DMS53 treated with DMSO at 0.1 percent for 48 hours (cell line): ENCODE measurements around the gene EYA2.

Experiments used
- DNase-seq: peaks from one replicate; lab custom pipeline; 2025; ENCODE audit not compliant: unreplicated experiment; lab: John Stamatoyannopoulos, UW

Gene EYA2

DNA sequence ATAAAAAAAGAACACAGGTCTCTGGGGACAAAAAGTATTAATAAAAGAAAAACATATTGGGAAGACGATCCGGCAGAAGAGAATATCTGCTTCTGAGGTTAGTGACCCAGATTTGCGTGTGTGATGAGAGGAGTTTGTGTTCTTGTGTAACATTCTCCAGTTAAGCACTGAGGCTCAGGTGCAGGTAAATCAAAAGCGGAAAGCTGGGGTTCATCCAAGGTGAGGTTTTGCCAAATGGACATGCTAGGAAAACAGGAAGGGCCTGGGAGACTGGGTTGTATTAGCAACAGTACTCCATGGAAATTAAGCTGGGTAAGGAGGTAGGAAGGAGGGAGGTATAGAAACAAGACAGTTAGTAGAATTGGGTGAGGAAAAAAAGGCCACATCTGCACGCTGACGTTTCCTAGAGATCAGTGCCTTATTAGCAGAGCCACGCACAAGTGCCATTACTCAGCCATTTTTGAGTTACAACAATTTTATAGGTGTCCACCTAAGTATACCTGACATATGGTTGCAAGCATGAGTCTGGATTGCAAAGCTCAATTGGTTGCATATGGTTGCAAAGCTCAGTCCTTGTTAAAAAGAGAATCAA is 322.3 kb downstream of the EYA2 start:
- DNase-seq, result no peak

DNA sequence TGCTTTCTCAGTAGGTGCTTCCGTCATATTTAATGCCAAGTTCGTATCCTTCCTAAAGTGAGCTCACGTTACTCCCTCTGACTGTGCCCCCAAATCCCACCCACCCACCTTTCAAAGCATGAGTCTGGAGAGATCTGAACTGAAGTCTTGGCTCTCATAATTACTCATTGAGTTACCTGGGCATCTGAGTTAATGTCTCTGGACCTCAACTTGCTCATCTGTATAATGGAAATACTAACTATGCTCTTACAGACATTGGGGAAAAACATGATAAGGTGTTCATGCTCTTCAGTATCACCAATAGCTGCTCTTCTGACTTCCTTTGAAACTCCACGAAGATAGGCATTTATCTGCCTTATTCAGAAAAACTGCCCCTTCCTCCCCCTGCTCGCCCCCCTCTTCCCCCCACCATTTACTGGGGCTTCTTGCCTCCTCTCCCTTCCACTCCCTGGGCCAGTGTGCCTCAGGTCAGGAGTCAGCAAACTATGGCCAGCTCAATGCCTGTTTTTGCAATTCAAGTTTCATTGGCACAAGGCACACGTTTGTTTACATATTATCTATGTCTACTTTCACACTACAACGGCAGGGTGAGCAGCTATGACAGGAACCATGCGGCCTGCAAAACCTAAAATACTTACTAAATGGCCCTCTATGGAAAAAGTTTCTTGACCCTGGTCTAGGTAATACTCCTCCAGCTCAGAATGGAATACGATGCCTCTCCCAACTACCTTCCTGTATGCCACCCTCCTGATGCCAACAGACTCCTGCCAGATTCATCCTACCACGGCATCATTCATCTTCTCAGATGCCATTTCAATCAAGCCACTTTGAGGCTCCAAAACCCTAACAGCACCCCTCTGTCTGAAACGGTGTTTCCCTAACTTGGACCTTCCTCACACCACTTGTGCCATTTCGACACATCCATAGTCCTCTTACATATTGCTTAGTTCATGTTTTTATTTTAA is 323.1 kb downstream of the EYA2 start:
- no peak for DNase-seq

DNA sequence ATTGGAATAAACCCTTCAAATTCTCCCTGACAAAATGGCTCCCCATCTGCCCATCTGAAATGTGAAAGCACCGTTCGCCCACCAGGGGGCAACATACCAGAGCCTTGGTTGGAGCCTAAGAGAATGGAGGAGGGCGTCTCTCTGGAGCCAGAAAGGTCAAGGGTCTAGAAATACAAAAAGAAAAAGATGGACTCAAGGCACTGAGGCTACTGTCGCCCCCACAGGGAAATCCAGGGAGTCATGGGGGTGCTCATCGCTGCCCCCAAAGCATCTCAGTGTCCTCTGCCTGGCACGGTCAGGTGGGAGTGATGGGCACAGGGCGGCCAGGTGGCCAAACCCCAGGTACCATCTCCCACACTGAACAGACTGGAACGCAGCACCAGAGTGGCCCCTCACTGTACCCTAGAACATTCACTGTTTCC is 325.5 kb downstream of the EYA2 start:
- DNase-seq, result peak; percentile 22

DNA sequence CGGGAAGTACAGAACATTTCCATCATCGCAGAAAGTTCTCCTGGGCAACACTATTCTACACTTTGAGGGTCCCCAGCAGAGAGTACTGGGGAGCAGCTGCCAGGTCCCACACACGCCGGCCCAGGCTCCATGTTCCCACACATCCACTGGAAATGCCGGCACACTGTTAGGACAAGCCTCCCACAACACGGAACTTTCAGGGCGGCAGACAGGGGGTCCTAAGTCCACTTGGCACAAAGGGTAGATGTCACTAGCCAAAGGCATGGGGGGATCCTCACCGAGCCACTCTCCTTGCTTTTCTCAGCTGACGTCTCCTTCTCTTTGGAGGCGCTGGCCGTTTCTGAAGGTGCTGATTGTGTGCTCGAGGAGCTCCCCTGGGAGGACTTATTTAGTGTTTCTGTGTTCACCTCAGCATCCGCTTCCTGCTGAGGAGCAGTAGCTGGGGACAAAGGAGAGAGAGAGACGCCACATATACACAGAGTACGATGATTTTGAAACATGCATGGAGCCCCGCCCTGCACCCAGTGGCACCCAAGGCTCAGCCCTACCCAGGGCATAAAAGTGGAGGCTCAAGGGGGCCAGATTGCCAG is 326.5 kb downstream of the EYA2 start:
- DNase-seq, result no peak

DNA sequence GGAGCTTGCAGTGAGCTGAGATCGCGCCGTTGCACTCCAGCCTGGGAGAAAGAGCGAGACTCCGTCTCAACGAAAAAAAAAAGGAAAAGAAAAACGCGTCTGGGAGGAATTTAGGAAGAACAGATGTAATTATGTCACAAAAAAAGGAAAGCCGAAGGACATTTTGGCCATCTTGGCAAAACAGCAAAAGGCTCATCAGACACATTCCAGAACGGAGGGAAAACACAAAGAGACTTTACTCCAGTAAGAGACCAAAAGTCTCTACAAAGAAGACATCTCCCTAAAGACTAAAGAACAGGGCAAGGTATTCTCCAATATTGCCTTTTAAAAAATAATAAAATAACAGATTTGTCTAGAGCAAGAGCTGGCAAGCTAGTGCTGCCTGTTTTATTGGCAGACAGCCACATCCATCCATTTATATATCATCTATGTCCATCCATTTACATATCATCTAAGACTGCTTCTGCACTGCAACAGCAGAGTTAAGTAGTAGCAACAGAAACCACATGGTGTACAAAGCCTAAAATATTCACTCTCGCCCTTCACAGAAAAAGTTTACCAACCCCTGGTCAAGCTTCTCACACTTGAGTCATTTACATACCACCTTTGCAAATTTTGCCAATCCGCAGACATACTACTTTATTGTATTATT is 328.0 kb downstream of the EYA2 start:
- no peak for DNase-seq

DNA sequence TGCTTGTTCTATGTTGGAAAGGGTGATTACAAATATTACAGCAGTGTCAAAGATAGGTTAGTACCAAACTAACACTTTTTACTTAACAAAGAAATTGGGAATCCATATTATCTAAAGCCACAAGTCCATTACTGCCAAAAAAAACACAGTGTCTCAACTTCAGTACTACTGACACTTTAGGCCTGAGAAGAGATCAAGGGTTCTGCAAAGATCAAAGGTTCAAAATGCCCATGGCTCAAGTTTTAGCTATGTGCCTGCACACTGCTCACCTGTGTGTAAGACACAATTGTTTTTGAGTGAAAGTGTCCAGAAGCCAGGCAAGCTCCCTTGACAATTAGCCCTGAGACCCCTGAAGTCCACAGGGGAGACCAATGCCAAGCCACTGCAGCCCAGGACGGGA is 329.3 kb downstream of the EYA2 start:
- no peak for DNase-seq

DNA sequence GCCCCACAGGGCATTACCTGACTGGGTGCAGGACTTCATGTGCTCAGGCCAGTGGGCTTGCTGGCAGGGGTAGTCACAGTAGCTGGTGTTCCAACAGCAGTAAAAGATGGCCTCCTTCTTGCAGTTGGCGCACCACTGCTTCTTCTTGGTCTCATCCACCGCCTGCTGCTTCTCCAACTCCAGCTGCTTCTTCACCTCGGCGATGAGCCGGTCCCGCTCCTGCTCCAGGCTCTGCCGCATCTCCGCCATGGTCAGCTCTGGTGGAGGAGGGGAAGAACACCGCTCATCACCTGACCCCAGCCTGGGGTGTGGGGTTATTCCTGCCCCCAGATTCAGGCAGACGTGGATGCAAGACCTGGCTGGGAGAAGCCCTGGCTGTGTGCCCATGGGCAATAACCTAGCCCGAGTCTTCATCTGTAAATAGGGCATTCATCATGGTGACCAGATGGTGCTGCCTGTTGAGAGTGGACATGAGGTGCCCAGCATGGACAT is 329.7 kb downstream of the EYA2 start:
- no peak for DNase-seq

DNA sequence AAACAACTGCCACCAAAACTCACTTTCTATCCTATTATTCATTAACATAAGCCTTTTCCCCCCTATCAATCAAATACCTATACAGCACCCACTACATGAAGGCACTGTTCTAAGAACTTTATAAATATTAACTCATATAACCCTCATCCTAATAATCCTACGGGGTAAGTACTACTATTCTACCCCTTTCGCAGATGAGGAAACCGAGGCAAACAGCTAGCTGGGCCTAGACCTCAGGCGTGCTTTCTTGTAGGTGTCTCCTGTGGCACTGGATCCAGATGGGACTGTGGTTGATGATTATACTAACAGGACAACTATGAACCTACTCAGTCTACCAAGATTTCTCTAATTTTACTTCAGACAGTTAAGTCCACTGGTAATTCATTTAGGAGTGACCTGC is 330.2 kb downstream of the EYA2 start:
- DNase-seq, result no peak

DNA sequence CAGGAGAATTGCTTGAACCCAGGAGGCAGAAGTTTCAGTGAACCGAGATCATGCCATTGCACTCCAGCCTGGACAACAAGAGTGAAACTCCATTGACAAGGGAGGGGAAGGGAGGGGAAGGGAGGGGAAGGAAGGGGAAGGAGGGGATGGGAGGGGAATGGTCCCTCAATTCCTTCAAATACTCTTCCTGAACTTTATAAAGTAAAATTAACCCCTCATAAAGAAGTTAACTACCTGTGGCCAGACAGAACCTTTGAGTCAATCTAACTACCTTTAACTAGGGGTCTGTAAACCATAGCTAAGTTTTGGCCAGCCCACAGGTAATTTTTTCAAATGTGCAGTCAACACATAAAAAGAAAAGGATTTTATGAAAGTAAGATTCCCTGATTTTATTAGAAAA is 330.8 kb downstream of the EYA2 start:
- DNase-seq, result no peak

DNA sequence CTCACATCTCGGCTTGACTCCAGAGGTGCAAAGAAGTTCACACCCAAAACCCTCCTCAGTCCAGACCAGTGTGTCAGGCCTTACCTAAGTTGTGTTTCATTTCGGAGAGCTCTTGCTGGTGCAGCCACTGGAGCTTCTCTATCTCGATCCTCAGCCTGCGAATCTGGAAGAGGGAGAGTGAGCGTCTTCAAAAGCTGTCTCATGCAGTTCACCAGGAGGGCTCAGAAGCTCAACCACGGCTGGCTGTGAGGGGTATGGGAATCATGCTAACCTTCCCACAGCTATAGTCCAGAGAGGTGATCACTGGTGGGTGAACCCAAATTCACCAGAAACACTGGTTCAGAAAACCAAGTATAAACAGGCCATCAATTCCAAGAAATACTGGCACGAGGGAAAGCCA is 332.5 kb downstream of the EYA2 start:
- DNase-seq, result no peak

DNA sequence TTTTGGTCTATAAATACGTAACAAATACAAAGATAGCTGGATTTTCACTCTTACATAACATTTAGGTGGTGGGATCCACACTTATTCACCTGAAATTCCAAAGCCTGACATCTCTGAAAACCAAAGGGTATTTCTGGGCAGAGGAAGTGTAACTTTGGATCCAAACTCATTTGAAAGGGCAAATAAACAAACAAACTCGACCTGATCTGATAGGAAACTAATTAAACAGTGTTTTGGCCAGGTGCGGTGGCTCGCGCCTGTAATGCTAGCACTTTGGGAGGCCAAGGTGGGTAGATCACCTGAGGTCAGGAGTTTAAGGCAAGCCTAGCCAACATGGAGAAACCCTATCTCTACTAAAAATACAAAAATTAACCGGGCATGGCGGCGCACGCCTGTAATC is 332.9 kb downstream of the EYA2 start:
- no peak for DNase-seq

DNA sequence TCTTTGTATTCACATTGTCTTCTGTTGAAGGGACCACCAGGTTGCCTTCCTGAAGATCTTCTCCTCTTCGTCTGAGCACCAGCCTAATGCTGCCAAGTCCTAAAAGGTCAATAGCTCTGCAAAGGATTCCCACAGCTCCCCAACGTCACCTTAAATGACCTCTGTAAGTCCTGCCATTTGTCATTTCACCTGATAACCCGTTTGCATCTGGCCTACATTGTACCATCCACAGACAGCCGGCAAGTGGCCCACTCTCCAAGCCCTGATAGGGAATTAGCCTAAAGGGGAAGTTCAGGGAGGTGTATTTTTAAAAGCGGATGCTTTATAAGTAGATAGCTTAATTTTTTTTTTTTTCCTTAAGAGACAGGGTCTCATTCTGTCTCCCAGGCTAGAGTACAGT is 334.0 kb downstream of the EYA2 start:
- no peak for DNase-seq

DNA sequence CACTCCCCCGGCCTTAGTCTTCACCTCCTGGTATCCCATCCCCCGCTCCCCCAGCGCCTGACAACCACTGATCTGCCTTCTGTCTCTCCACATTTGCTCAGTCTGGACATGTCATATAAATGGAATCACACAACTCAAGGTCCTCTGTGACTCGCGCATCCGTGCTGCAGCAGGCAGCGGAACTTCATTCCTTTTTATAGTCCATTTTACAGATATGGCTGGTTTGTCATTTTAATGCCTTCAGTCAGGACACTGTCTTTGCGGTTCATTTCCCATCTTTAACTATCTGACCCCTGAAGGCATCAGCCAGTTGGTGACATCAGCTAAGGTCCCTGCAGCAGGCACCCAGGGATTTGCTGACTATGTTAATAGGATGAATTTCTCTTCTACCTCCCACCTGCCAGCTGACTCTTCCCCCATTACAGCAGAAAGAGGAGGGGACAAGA is 336.2 kb downstream of the EYA2 start:
- no peak for DNase-seq

DNA sequence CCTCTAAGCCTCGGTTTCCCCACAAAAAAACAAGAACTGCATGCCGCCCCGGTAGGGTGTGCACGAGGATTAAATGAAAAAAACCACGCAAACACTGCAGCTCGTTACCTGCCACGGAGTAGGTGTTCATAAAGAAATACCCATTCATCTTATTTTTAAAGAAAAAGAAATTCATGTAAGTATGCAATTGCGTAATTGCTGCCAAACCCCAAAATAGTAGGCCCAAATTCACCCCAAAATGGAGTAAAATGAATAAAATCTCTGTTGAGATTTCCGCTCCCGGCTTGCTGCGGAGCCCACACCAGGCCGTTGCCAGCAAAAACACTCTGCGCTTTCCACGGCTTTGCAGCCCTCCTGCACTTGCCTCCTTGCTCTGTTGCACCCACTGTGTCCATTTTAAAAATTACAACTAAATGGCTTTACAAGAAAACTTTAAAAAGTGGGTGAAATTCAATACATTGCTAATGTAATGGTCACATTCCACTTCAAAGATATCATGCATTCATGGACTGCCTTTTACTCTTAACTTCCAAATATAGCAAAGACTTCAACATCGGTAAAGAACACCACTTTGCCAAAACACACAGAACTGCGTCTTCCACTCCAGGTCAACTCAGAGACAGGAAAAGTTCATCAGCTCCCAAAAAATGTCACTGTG is 336.9 kb downstream of the EYA2 start:
- no peak for DNase-seq

DNA sequence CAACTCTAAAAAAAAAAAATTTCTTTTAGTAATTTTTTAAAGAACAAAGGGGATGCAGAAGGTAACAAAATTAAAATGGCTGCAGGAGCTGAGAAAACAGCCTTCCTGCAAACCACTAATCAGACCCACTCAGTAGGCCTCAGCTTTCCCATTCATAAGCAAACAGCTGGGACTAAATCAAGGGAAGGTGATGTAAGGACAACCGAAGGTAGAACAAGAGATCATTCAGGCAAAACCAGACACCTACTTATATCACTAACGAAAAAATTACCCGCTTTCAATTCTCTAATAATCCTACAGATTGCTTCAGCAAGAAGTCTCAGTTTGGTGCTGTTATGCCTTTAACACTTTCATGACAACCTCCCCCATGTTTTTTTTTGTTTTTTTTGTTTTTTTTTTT is 337.9 kb downstream of the EYA2 start:
- no peak for DNase-seq

DNA sequence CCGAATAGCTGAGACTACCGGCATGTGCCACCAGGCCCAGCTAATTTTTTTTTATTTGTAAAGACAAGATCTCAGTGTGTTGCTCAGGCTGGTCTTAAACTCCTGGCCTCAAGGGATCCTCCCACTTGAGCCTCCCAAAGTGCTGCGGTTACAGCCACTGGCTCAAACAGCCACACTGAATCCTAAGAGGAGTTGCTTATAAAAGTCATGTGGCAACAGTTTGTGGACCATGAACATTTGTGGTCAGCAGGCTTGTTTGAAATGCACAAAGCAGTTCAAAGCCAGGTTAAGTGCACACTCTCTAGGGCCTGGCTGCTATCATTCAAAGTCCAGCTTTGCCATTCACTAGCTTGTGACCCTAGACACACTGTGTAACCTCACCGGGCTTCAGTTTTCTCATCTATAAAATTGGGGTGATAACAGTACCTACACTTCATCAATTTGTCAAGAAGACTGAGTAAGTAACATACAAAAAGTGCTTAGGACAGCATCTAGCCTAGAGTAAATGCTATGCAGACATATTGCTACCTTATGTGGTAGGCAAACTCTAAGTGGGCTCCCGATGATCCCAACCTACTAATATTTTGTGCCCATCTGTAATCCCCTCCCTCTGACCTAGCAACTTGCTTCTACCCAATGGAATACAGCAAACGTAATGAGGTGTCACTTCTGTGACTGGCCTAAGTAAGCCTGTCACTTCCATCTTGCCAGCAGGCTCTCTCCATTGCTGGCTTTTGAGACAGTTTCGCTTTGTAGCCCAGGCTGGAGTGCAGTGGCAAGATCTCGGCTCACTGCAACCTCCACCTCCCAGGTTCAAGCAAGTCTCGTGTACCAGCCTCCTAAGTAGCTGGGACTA is 338.9 kb downstream of the EYA2 start:
- DNase-seq, result no peak

DNA sequence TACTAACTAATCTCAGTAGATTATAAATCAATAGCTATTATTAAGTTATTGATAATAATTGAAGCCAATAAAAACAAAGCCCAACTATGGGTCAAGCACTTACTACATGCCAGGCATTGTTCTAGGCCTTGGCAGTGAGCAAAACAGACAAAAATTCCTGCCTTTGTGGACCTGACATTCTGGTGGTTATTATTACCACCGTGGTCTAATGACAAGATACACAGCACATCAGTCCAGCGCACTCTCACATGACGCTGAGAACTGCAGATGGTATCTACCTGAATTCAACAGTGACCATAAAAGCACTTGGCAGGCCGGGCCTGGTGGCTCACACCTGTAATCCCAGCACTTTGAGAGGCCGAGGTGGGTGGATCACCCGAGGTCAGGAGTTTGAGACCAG is 340.5 kb downstream of the EYA2 start:
- no peak for DNase-seq

DNA sequence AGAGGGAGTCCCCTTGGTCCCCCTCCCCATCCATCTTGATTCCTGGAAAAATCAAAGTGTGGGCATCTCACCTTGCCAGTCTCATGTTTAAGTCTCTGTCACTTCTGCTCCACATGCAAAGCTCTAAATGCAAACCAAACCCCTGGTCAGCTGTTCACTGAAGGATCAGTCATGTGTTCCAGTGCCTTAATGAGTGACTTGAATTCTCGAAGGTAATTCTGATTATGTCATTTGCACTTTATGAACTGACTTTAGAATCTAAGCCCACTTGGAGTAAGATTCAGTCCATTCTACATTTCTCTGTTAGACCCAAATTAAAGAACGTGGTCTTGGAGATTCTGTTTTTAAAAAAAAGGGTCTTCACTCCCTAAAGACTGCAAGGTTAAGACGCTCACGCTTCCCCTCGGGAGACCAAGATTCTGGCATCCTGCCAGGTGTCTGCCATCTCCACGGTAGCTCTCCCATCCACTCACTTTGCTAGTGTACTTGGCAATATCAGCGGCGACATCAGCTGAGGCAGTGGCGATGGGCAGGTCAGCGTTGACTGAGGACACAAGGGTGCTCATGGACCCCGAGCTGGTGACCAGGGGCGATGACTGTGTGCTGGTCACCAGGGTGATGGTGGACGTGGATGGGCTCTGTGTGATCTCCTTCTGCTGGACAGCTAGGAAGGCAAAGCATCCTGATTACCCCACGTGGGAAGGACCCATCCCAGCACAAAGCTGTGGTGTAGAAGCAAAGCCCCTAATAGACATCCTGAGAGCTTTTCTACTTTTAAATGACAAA is 341.4 kb downstream of the EYA2 start:
- DNase-seq, result no peak

DNA sequence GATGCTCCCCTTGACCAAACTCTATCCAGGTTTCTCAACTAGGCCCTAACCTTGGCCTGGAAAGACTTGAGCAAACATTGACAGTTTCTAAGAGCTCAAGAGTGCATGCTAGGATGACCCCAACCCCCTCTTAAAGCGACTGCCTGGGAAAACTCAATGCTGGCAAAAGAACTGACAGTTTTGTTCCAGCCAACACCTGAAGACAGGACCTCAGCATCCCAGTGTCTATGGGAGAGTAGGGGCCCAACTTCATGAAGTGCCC is 341.9 kb downstream of the EYA2 start:
- DNase-seq, result no peak

DNA sequence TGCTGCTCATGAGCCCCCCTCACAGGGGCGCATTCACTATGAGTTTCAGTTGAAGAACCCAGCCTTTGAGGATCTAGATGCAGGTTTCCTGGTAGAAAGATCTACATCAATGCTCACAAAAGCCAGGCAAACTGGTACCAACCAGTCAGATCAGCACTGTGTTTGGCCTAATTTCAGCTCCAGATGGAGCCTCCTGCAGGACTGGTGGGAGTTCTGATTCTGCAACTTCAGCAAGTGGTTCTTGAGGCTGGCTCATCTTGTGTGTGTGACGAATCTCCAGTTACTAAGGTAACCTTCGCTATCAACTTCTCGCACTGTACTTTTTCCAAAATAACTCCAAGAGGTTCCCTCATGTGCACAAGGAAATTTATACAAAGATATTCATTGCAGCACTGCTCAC is 343.1 kb downstream of the EYA2 start:
- DNase-seq, result no peak
